NCI-H226 (cell line): ENCODE results near the gene SPG7.

Source experiments
- DNase-seq: peaks from one replicate; pipeline ENCODE4 v3.0.0-alpha.2; 2015

Gene SPG7

DNA sequence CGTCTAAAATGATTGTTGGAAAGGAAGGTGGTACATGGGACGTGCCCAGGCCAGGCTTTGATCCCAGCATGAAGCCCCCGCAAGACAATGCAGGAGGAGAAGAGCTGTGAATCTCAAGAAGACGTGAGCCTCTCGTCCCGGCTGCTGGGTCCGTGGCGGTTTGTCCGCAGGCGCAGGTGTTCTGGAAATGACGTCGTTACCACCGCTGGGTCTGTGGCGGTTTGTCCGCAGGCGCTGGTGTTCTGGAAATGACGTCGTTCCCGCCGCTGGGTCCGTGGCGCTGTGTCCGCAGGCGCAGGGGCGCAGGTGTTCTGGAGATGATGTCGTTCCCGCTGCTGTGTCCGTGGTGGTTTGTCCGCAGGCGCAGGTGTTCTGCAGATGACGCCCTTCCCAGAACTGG is 14.1 kb downstream of the SPG7 start:
- DNase-seq = no peak

DNA sequence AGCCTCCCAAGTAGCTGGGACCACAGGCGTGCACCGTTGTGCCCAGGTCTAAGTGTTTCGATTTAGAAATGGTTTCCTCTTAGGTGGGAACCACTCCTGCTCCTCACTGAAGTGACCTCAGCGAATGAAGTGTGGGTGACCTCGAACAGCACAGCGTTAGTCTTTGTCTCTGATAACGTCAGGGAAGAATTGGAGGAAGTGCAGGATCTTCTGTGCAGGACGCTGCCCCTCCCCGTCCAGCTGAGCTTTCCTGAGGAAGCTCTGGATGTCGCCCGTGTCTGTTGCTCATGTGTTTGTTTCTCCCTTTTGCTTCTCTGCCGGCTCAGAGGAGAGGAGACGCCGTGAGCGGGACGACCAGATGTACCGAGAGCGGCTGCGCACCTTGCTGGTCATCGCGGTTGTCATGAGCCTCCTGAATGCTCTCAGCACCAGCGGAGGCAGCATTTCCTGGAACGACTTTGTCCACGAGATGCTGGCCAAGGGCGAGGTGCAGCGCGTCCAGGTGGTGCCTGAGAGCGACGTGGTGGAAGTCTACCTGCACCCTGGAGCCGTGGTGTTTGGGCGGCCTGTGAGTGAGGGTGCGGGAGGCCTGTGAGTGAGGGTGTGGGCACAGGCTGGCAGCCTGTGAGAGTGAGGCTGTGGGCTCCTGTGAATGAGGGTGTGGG is 15.6 kb downstream of the SPG7 start:
- no peak for DNase-seq

DNA sequence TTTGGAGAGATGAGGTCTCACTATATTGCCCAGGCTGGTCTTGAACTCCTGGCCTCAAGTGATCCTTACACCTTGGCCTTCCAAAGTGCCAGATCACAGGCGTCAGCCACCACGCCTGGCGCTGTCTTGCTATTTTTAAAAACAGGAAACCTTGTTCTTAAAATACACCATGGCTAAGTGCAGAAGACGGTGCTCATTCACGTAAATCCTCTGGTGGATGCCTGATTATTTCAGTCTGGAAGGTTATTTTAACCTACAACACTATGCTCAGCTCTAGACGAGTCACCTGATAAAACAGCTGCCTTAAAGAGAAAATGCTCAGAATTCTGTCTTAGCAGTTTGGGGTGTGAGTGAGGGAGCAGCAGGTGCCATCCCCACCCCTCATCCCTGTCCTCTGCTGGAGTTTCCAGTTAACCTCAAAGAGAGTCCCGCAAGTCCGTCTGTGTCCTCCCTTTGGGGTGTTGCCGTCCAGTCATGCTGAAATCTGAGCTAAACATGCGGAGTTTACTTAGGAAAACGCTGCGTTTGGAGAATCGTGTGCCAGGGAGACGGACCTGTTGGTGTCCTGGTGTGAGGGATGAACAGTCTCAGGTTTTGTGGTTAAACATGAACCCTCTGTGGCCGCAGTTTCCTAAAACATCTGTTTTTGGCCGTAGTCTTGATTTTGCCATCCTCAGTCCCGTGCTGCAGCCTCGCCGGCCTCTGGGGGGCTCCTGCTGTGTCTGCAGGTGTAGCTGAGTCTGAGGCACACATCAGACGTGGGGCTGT is 17.1 kb downstream of the SPG7 start:
- DNase-seq = no peak

DNA sequence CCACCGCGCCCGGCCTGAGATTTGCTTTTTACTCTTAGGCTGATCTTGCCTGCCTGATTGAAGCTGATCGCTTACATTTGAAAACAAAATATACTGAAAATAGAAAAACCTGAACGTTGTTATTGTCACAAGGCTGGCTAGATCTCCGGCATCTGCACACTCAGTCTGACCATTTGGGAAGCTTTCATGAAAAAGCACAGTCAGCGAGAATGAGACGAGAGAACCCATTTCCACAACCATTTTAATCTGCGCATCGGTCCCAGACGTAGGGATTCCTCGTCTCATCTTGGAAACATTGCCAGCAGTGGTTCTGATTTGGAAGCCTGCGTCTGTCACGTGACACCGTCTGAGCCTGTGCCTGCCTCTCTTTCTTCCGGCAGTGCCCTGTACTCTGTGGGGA is 20.9 kb downstream of the SPG7 start:
- DNase-seq = no peak

DNA sequence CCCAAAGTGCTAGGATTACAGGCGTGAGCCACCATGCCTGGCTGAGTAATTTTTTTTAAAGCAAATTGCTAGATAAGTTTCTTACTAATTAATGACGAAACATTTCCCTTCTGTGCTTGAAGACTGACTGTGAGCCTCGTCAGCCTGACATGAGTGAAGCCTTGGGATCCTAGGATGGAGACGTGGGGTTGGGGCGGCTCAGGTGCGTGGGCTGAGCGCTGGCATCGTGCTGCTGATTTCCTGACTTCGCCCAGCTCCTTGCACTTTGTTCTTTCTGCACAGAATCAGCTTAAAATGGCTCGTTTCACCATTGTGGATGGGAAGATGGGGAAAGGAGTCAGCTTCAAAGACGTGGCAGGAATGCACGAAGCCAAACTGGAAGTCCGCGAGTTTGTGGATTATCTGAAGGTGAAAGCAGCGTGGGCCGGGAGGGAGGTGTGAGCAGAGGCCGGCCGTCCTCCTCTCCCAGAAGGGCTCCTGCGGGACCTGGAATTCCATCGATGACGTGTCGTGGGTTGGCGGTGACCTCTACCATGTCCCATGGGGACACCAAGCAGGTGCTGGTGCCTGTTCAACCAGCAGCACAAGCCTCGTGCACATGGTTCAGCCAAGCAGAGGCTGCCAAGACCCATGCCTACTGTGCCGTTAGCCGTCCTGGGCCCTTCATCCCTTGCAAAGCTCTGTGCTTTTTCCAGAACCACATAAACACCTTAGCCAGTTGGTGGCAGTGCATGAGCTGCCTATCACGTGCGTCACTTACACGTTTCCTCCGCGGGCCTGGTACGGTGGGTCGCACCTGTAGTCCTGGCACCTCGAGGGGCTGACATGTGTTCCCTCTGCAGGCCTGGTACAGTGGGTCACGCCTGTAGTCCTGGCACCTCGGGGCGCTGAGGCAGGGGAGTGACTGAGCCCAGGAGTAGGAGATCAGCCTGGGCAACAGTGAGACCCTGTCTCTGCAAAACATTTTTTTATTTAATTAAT is 22.5 kb downstream of the SPG7 start:
- no peak for DNase-seq

DNA sequence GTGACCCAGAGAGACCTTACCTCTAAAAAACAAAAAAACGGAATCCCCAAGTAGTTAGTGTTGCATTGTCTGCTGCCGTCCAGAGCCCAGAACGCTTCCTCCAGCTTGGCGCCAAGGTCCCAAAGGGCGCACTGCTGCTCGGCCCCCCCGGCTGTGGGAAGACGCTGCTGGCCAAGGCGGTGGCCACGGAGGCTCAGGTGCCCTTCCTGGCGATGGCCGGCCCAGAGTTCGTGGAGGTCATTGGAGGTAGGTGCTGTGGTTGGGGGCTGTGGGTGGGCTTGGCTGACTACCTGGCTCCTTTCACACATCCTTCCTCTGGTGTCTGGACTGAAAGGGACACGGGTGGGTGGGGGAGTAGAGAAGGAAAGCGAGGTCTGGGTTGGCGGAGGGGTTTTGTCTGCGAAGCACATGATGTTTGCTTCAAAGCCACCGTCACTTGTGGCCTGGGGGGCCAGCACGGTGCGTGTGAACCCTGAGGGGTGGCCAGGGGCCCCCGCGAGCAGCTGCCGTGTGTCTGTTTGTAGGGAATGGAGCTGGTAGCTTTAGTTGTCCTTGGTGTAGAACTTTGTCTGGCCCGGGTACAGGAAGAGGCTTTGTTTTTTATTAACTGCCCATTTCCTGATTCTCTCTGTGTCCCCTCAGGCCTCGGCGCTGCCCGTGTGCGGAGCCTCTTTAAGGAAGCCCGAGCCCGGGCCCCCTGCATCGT is 23.8 kb downstream of the SPG7 start:
- no peak for DNase-seq

DNA sequence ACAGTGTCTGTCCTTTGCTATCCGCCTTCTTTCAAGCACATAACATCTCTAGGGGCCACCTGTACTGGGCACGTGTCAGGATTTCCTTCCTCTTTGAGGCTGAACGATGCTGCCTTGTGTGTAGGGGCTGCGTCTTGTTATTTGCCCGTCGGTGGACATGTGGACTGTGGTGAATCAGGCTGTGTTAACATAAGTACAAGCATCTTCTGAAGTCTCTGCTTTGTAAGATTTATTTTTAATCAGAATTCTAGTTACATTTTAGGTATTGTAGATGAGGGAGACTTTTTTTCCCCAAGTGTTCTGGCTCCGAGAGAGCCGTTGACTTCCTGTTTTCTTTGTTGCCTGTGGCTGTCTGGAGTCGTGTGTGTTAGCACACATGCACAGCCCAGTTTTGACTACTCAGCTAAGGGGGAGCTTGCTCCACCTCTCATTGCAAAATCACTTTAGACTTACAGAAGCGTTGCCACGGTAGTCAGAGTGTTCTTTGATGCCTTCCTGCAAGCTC is 26.1 kb downstream of the SPG7 start:
- no peak for DNase-seq

DNA sequence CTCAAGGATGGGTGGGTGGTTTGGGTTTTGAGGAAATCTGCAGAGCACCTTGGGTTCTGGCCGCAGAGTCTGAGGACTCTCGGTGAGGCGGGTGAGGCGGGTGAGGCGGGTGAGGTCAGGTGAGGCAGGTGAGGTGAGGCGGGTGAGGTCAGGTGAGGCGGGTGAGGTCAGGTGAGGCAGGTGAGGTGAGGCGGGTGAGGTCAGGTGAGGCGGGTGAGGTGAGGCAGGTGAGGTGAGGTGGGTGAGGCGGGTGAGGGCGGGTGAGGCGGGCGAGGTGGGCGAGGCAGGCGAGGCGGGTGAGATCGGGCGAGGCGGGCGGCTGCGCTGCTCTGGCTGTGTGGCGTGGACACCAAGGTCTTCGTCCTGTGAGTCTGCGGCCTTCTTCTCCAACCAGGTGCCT is 28.2 kb downstream of the SPG7 start:
- DNase-seq = no peak

DNA sequence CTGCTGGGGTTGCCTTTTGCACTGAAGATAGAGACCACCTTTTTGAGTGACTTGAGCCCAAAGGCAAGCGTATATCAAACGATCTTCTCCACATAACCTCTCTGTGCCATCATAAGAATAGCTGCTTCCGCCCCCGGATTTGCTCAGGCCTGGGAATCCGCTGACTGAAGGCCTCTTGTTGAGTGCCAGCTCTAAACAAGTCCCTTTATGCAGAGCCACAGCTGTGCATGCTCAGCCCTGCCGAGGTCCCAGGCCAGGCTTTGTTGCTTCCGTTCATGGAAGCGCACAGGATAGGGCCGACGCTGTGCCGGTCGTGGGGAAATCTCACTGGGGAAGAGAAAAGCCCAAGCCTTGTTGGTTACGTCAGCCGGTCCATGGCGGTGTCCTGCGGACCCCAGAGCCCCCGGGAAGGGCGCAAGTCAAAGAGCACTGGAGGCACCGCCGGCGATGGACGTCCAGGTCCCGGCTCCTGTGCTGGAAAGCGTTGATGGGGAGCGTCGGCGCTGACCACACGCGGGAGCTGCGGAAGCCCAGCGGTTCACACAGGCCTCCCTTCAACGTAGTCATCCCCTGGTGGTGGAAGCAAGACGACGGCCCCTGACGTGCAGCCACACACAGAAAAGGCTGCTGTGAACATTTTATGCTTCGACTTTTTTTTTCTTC is 28.8 kb downstream of the SPG7 start:
- DNase-seq = no peak

DNA sequence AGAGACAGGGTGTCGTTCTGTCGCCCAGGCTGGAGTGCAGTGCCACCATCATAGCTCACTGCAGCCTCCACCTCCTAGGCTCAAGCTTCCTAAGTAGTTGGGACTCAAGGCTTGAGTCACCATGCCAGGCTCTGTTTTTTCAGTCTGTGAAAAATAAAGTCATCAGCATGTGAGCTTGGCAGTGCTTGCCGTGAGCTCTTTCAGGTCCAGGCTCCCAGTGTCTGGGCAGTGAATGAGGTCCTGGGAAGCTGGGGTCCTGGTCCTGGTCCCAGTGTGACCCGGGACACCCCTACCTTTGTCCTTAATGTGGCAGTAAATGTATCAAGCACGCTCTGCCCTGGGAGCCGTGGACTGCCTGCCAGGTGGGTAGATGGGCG is 29.3 kb downstream of the SPG7 start:
- no peak for DNase-seq

DNA sequence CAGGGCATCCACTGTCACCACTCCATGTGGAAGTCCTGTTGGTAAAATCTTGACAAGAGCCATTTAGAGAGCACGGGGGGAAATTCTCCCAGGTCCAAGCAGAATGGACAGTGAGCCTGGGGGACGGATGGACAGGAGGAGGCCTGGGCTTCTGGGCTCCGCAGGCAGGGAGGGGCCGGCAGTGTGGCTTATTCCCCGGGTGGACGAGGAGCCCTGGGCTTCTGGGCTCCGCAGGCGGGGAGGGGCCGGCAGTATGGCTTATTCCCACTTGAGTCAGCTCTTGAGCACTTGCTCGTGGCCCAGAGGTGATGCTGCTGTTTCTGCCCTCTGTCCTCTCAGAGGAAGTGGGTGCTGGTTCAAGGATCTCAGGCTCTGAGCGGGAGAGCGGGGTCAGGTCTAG is 30.1 kb downstream of the SPG7 start:
- no peak for DNase-seq

DNA sequence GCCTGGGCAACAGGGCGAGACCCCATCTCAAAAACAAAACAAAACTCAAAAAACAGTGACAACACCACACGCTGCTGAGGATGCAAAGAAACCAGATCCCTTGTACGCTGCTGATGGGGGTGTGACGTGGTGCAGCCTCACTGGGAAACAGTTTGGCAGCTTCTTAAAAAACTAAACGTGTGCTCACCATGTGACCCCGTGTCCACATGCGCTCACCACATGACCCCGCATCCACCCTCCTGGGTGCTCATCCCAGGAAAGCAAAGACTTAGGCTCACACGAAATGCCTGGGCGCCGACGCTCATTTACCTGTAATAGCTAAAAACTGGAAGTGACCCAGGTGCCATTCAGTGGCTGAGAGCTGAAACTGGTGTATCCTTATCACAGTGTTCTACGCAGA is 32.4 kb downstream of the SPG7 start:
- no peak for DNase-seq

DNA sequence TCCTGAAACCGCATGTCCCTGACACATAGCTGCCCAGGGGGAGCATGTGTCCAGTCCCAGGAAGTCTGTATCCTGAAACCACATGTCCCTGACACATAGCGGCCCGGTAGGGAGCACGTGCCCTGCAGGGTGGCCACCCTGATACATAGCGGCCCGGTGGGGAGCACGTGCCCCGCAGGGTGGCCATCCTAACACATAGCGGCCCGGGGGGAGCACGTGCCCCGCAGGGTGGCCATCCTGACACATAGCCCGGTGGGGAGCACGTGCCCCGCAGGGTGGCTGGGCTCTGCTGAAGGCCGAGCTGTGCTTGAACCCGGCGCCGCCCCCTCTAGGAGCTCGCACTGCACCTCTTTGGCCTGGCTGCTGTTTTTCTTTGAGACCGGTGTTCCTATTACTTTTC is 33.6 kb downstream of the SPG7 start:
- DNase-seq = no peak

DNA sequence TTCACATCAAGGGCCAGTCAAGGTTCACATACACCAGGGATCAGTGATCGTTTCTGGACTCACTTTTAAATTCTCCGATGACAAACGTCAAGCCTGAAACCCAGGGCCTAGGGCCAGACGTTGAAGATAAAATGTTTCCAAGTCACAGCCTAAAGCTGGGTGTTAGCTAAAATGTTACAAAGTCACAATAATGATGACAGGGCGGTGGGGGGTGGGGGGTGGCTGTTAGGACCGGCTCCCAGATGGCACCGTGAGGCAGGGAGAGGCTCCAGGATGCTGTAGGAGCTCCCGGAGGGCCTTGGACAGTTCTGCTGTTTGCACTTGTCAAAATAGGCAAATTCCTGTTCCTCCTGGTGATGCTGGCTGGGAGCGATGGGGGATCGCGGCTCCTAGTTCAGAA is 35.9 kb downstream of the SPG7 start:
- no peak for DNase-seq

DNA sequence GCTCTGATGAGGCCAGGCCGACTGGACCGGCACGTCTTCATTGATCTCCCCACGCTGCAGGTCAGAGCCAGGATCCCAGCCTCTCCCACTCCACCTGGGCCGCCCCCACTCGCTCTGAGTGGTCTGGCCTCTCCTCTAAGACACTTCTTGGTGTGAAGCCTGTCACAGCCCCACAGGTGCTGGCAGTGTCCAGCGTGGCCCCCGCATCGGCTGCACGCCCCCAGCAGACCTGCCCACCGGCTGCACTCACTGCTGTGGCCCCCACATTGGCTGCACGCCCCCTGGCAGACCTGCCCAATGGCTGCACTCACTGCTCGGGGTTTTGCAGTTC is 36.5 kb downstream of the SPG7 start:
- DNase-seq = no peak

DNA sequence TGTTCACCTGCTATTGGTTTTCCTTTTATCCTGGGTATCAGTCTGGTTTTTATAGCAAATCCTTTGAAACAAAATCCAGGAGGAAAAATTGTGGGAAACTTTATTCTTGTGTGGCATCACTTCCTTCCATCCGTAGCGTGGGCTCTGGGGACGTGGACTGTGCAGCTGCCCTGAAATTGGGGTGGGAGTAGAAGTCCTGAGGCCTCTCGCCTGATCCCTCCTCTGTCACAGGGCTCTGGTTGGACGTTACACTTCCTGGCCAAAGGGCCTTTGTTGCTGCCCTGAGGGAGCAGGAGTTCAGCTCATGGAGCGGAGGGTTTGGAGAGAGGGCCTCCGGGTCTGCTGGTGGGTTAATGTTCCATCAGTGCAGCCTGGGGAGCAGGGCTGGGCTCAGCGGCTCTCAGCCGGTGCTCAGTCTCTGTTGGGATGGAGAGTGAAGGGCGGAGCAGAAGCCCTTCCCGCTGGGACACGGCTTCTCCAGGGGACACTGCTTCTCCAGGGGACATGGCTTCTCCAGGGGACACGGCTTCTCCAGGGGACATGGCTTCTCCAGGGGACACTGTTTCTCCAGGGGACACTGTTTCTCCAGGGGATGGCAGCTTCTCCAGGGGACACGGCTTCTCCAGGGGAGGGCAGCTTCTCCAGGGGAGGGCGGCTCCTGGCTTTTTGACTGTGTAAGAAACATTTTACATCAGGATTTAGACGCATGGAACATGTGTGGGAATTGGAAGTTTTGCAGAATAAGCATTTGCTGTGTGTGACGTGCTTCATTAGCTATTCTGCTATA is 37.0 kb downstream of the SPG7 start:
- DNase-seq = no peak

DNA sequence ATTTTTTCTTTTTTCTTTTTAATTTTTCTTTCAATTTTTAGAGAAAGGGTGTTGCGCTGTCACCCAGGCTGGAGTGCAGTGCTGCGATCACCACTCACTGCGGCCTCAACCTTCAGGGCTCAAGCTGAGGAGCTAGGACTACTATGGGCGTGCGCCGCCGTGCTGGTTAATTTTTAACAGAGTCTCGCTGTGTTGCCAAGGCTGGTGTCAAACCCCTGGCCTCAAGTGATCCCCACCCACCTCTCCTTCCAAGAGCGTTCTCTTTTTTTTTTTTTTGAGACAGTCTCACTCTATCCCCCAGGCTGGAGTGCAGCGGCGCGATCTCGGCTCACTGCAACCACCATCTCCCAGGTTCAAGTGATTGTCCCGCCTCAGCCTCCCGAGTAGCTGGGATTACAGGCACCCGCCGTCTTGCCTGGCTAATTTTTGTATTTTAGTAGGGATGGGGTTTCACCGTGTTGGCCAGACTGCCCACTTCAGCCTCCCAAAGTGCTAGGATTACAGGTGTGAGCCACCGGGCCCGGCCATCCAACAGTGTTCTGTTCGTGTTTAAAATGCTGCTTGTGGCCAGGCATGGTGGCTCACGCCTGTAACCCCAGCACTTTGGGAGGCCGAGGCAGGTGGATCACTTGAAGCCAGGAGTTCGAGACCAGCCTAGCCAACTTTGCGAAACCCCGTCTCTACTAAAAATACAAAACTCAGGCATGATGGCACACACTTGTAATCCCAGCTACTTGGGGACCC is 37.8 kb downstream of the SPG7 start:
- no peak for DNase-seq

DNA sequence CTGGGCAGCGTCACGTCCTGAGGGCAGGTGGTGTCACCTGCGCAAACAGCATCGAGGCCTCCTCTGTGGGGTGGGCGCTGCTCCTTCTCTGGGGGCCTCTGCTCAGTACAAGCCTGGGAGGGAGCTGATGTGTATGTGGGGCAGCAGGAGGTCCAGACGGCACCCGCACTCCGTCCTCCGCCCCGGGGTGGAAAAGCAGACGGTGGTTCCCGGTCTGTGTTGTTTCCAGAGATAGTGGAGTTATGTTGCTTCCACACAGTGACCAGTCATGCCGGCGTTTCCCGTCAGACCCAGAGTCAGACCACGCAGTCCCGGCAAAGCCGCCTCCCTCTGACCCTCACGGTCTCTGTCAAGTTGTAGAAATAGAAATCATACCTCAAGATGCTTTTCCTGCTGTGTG is 38.6 kb downstream of the SPG7 start:
- DNase-seq = no peak

DNA sequence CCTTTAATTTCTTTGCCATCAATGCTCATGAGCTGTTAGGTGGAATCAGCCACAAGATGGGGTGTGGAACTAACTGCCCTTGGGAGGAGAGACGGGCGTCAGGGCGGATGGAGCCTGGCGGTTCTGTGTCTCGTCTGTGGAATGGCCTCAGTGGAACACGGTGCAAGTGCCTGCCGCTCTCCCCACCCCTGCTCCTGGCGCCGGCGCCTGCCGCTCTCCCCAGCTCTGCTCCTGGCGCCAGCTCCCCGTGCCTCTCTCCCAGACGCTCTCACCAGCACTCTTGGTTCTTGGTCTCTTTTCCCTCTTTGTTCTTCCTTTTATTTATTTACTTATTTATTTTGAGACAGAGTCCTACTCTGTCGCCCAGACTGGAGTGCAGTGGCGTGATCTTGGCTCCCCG is 39.1 kb downstream of the SPG7 start:
- DNase-seq = no peak

DNA sequence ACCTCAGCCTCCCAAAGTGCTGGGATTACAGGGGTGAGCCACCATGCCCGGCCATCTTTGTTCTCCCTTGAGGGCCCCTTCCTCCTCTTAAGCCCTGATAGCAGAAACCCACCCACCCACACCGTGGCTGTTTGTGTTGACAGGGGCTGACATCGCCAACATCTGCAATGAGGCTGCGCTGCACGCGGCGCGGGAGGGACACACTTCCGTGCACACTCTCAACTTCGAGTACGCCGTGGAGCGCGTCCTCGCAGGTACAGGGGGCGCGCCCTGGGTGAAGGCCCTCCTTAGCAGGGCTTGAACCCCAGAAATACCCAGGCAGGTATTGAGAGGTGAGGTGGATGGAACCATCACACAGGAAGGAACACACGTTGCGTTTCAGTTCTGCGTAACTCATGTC is 39.7 kb downstream of the SPG7 start:
- DNase-seq = no peak
